H54 (cell line): Measurements from ENCODE around the gene EFNA5.
A peak's percentile ranks its signal among the peaks of the same experiment; 100 is the strongest.
"Not testable (repeated sequence)": the region's sequence is repeated elsewhere in the genome, so short reads cannot be mapped to it uniquely, and the experiment has no call there.

ENCODE experiments used
- DNase-seq: peaks from one replicate; pipeline ENCODE4 v3.0.0; 2011; ENCODE audit warnings: low spot score, mixed read lengths; ENCODE audit not compliant: insufficient read length
- FAIRE-seq: peaks from 3 replicates; lab custom pipeline; 2011; peaks lifted over from hg19 to GRCh38; lab: Jason Lieb, UNC
- POLR2A ChIP-seq: IDR thresholded peaks from 2 replicates; pipeline ENCODE4 v1.6.1; 2011; ENCODE audit warnings: low read depth, mild to moderate bottlenecking, low read length

EFNA5 gene

GRCh38 chr5:107505763-107506534, 164.8 kb downstream of the EFNA5 start:
- DNase-seq, result no peak
- TF ChIP-seq POLR2A, result no peak
- no peak for FAIRE-seq

DNA sequence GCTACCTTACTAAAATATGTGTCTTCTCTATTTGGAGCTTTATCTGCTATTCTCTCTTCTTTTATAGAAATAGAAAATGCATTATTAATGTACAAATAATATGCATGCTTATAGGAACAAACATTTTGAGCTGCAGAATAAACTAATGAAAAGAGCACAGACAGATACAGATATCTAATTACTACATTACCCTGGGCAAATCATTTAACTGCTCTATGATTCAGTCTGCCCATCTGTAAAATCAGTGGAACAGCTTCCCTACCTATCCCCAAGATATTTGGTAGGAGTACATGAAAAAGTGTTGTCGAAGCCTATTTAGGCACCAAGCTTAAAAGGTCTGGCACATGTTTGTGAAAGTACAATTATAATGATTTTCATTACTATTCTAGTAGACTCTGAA, 166.3 kb downstream of the EFNA5 start:
- DNase-seq (no peak), FAIRE-seq (no peak)
- TF ChIP-seq POLR2A, result no peak

DNA sequence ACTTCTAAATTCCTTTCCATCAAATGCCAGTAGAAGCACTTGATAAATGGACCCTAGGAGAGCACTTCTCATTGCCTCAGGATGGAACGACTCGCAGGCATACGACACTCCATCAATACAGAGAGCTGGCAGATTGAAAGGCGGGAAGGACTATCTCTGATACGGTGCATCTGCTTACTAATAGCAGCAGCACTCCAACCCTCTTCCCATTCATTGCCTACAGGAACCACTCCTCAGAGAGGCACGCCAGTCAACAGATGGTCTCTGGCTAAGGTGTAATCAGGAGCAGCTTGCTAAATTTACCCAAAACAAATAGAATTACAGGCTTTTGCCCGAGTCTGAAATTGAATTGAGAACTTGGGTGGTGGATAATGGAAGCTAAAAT, 168.1 kb downstream of the EFNA5 start:
- DNase-seq (no peak), FAIRE-seq (no peak)
- TF ChIP-seq POLR2A, result no peak

DNA sequence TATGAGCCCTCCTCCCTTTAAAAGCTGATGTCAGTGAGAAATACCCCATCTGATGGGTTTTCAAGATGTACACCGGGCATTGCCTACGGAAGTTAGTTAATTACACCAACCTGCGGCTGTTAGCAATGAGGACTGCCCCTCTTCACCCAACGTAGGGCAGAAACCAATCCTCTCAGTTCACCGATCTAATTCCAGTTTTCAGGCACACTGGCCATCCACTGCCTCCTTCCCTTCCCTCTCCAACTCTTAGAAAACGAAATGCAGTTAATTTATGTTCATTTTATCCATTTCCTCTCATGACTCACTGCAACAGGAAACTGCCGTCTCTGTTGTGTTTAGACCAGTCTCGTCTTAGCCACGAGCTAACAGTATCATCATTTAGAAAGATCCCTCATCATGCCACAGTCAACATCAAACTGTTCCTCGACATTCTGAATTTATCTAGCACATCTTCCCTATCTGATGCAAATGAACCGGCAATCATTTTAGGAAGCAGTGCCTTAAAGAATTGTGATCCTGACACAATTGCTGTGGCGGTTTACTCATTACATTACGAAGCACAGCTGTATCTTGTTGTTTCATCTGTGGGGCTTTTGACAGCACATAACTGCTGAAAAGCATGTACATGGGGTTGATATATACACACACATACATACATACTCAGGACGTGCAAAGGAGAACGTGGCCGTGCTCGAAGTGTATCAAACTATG, 168.6 kb downstream of the EFNA5 start:
- FAIRE-seq (peak; percentile 95), DNase-seq (peak; percentile 42)
- TF ChIP-seq POLR2A, result no peak

DNA sequence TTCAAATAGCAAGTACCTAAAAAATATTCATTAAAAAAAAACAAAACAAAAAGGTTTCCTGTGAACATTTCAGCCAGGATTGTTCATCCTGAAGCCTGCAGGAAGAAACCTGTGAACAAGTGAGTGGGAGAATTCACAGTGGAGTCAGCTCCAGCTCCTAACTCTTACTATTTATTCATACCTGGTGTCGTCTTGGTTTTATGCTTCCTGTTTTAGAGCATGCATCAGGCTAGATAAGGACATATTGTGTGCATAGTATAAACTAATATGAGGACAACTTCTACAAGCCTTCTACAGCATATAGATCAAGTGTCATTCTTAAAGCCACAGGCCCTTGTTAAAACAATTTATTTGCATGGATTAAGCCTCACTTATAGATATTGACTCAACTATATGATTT, 169.9 kb downstream of the EFNA5 start:
- no peak for TF ChIP-seq POLR2A
- FAIRE-seq, result no peak

GRCh38 chr5:107500347-107500746, 170.4 kb downstream of the EFNA5 start:
- no peak for FAIRE-seq
- no peak for TF ChIP-seq POLR2A

More for the DNA sequence above, 169.9 kb downstream of the EFNA5 start:
- DNase-seq, result no peak

GRCh38 chr5:107499776-107500175, 171.0 kb downstream of the EFNA5 start:
- FAIRE-seq (no peak), DNase-seq (no peak)
- no peak for TF ChIP-seq POLR2A

More at GRCh38 chr5:107500347-107500746, 170.4 kb downstream of the EFNA5 start:
- DNase-seq, result no peak

DNA sequence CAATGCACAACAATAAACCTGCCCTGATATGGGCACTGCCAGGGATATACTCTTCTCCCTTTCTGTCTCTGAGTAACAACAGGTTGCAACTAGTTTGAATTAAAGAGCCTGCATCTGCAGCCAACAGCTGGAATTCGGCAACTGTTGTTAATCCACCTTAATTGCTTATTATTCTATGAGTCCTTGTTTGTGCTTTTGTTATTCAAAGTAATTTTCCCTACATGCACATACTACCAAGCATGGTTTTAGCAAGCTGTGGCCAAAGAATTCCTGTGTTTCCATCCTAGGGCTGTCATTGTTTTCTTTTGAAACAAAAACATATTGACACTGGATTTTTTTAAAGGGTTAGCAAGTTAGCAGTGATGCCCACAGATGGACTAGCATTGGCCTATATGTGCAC, 171.5 kb downstream of the EFNA5 start:
- DNase-seq (no peak), FAIRE-seq (no peak)
- TF ChIP-seq POLR2A, result no peak

GRCh38 chr5:107496466-107496865, 174.3 kb downstream of the EFNA5 start:
- no peak for FAIRE-seq
- no peak for DNase-seq
- TF ChIP-seq POLR2A, result no peak

GRCh38 chr5:107494129-107494528, 176.6 kb downstream of the EFNA5 start:
- not testable (repeated sequence) for DNase-seq, FAIRE-seq

DNA sequence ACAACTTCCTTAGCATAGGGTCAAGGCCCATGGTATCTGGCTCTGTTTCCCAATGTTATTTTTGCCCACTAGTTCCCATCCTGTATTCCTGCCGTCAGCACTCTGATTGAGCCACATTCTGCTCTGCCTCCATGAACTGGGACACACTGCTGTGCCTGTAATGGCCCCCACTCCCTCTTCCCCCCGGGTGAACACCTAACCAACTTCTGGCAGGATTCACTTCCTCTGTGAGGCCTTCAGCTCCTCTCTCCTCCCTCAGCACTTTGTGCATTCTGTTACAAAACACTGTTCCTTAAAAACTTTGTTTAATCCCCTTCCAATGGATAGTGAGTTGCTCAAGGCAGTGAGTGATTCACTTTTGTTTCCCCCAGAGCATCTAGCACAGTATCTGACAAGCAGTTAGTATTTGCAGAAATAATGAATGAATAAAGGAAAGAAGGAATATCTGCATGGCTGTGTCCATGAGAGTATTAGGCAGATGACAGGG, 183.6 kb downstream of the EFNA5 start:
- FAIRE-seq, result no peak
- no peak for TF ChIP-seq POLR2A
- DNase-seq, result no peak

GRCh38 chr5:107486489-107486888, 184.2 kb downstream of the EFNA5 start:
- DNase-seq, result peak; percentile 31
- no peak for TF ChIP-seq POLR2A
- FAIRE-seq, result no peak

- FAIRE-seq (no peak), DNase-seq (no peak)
- no peak for TF ChIP-seq POLR2A
These were observed 185.6 kb downstream of the EFNA5 start for GRCh38 chr5:107485184-107485583.

- no peak for FAIRE-seq
- no peak for DNase-seq
- TF ChIP-seq POLR2A, result no peak
These were observed 186.5 kb downstream of the EFNA5 start for GRCh38 chr5:107484281-107484680.
